Mammary epithelial cell (primary cell): ENCODE results near the gene CREB5.

Experiments
- CTCF ChIP-seq, 2 donors: IDR thresholded peaks in 1 of 2; conservative IDR thresholded peaks in 1 of 2; 2 replicates each; pipeline ENCODE4 v1.5.1; 2011 to 2012; ENCODE audit warnings: inconsistent platforms in 2 of 2, low read length in 2 of 2, mild to moderate bottlenecking in 2 of 2, control low read depth in 1 of 2, low read depth in 1 of 2; ENCODE audit not compliant: insufficient read depth in 1 of 2; ENCODE audit errors: extremely low read depth in 1 of 2
- EZH2 ChIP-seq: IDR thresholded peaks from 2 replicates; pipeline ENCODE4 v1.6.1; 2012; ENCODE audit warnings: low read length, inconsistent platforms, borderline replicate concordance

- TF ChIP-seq CTCF (conservative IDR thresholded peaks at IDR 0.05 in 1 of 2, IDR thresholded peaks at IDR 0.05 in 1 of 2; ENCODE audit: extremely low read depth in 1 of 2, insufficient read depth in 1 of 2, low read depth in 1 of 2, low read length in 2 of 2) (no peak), EZH2 (no peak)
Measured at GRCh38 chr7:28609608-28610007, 197.3 kb downstream of the CREB5 start.
